HEK293 (cell line): Measurements from ENCODE around the gene EVC.

ENCODE experiments used
- CTCF ChIA-PET: fragments of 350-600 bp; formaldehyde crosslinking; extraction: SDS; loops from one replicate; lab custom pipeline; 2021; ENCODE audit warnings: antibody characterized with exemption; lab: Yijun Ruan, JAX
- POLR2A ChIA-PET: fragments of 300-600 bp; formaldehyde crosslinking; extraction: SDS; loops from one replicate; lab custom pipeline; 2020; ENCODE audit warnings: antibody characterized with exemption, inconsistent platforms; lab: Yijun Ruan, JAX
- H3K27ac ChIP-seq: fragments of 200-500 bp; sonication (Bioruptor generic); 2 replicates; pipeline ENCODE4 v1.5.1; 2014; ENCODE audit warnings: low read depth, low read length, control low read depth, inconsistent platforms; ENCODE audit errors: extremely low read depth
- H3K36me3 ChIP-seq, 2 experiments: fragments of 200-500 bp in 1 of 2; sonication (Bioruptor generic) in 1 of 2; 1 replicate in 1 of 2; 2 replicates in 1 of 2; pipeline ENCODE4 v1.5.1; 2014 to 2017; ENCODE audit warnings: inconsistent platforms in 2 of 2, low read length in 2 of 2; ENCODE audit not compliant: control insufficient read depth in 2 of 2, insufficient read depth in 1 of 2
- H3K4me1 ChIP-seq: fragments of 200-500 bp; sonication (Bioruptor generic); 2 replicates; pipeline ENCODE4 v1.5.1; 2014; ENCODE audit warnings: mild to moderate bottlenecking, low read length, inconsistent platforms; ENCODE audit not compliant: control insufficient read depth, insufficient read depth
- H3K4me3 ChIP-seq: 2 replicates; pipeline ENCODE4 v1.5.1; 2011; ENCODE audit warnings: low read depth, mild to moderate bottlenecking, control low read depth, low read length, moderate library complexity
- H3K9me3 ChIP-seq: fragments of 200-500 bp; sonication (Bioruptor generic); 2 replicates; pipeline ENCODE4 v1.5.1; 2014; ENCODE audit warnings: low read depth, low read length, inconsistent platforms; ENCODE audit not compliant: control insufficient read depth, insufficient read depth
- ZBTB21 ChIP-seq: fragments of 450-650 bp; formaldehyde crosslinking; IDR thresholded peaks from 2 replicates; pipeline ENCODE4 v1.5.1; 2017; ENCODE audit warnings: missing biosample characterization, missing genetic modification characterization
- ZNF16 ChIP-seq: fragments of 450-650 bp; formaldehyde crosslinking; IDR thresholded peaks from 2 replicates; pipeline ENCODE4 v1.5.1; 2016; ENCODE audit warnings: low read depth, missing biosample characterization, missing genetic modification characterization
- ZNF174 ChIP-seq: fragments of 450-650 bp; formaldehyde crosslinking; IDR thresholded peaks from 2 replicates; pipeline ENCODE4 v1.5.0; 2017; ENCODE audit warnings: missing biosample characterization, mild to moderate bottlenecking, missing genetic modification characterization
- ZNF239 ChIP-seq: fragments of 450-650 bp; formaldehyde crosslinking; IDR thresholded peaks from 2 replicates; pipeline ENCODE4 v1.5.1; 2016; ENCODE audit warnings: missing biosample characterization, missing genetic modification characterization
- ZNF350 ChIP-seq: fragments of 450-650 bp; formaldehyde crosslinking; IDR thresholded peaks from 2 replicates; pipeline ENCODE4 v1.5.0; 2017; ENCODE audit warnings: missing biosample characterization, mild to moderate bottlenecking, missing genetic modification characterization
- ZNF501 ChIP-seq: fragments of 450-650 bp; formaldehyde crosslinking; IDR thresholded peaks from 2 replicates; pipeline ENCODE4 v1.5.1; 2016; ENCODE audit warnings: missing biosample characterization, missing genetic modification characterization
- ZNF610 ChIP-seq: fragments of 450-650 bp; formaldehyde crosslinking; IDR thresholded peaks from 2 replicates; pipeline ENCODE4 v1.5.1; 2016; ENCODE audit warnings: missing biosample characterization, missing genetic modification characterization, borderline replicate concordance
- ZNF629 ChIP-seq: fragments of 450-650 bp; formaldehyde crosslinking; IDR thresholded peaks from 2 replicates; pipeline ENCODE4 v1.5.1; 2017; ENCODE audit warnings: missing biosample characterization, missing genetic modification characterization
- ZNF677 ChIP-seq: fragments of 450-650 bp; IDR thresholded peaks from 2 replicates; pipeline ENCODE4 v1.5.0; 2018; ENCODE audit warnings: missing biosample characterization, mild to moderate bottlenecking, missing genetic modification characterization, moderate library complexity
- ZNF76 ChIP-seq: fragments of 450-650 bp; formaldehyde crosslinking; IDR thresholded peaks from 2 replicates; pipeline ENCODE4; 2016; ENCODE audit warnings: low read depth, missing biosample characterization, missing genetic modification characterization, borderline replicate concordance
- TF ChIP-seq, protein P1 (sequence below): fragments of 450-650 bp; formaldehyde crosslinking; IDR thresholded peaks from 2 replicates; pipeline ENCODE4 v1.5.0; 2017; ENCODE audit warnings: missing biosample characterization, missing genetic modification characterization, borderline replicate concordance
- TF ChIP-seq, protein P2 (sequence below): fragments of 450-650 bp; formaldehyde crosslinking; IDR thresholded peaks from 2 replicates; pipeline ENCODE4 v1.5.1; 2016; ENCODE audit warnings: missing biosample characterization, missing genetic modification characterization, borderline replicate concordance
- TF ChIP-seq, protein P3 (sequence below): fragments of 450-650 bp; formaldehyde crosslinking; conservative IDR thresholded peaks from 2 replicates; pipeline ENCODE4 v1.5.1; 2016; ENCODE audit warnings: low read depth, missing biosample characterization, missing genetic modification characterization
- TF ChIP-seq, protein P4 (sequence below): fragments of 450-650 bp; formaldehyde crosslinking; IDR thresholded peaks from 2 replicates; pipeline ENCODE4 v1.5.1; 2016; ENCODE audit warnings: missing biosample characterization, missing genetic modification characterization
- TF ChIP-seq, protein P5 (sequence below): fragments of 450-650 bp; formaldehyde crosslinking; IDR thresholded peaks from 2 replicates; pipeline ENCODE4 v1.5.1; 2016; ENCODE audit warnings: missing biosample characterization, missing genetic modification characterization
- TF ChIP-seq, protein P6 (sequence below): fragments of 450-650 bp; formaldehyde crosslinking; IDR thresholded peaks from 2 replicates; pipeline ENCODE4 v1.5.1; 2016; ENCODE audit warnings: missing biosample characterization, missing genetic modification characterization

The EVC gene

DNA sequence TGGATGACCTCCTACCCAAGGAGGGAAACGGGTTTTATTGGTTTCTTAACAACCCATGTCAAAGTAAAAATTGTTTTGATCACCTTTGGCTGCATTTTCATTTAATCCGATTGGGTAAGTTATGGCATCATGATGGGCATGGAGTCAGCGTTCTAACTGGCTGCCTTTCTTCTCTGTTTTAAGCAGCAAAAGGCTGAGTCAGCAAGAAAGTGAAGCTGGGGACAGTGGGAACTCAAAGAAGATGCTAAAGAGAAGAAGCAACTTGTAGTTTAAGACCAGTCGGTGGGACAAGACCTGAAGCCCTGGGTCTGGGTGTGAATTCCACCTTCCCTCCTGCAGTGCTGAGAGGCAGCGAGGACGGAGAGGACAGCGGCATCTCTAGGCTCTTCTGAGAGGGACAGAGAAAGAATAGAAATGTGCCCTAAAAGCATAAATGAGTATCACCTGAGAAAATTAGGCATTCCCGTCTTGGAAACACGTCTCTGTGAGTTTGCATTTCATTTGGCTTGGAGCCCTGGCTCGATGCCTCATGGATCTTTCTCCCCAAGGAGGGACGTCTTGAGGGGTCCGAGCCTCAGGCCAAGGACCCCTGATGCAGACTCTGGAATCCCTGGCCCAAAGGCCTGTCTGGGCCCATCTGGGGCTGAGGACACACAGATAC is 99.9 kb downstream of the EVC start:
- POLR2A ChIA-PET: no interaction called here
- TF ChIP-seq, protein P1, sequence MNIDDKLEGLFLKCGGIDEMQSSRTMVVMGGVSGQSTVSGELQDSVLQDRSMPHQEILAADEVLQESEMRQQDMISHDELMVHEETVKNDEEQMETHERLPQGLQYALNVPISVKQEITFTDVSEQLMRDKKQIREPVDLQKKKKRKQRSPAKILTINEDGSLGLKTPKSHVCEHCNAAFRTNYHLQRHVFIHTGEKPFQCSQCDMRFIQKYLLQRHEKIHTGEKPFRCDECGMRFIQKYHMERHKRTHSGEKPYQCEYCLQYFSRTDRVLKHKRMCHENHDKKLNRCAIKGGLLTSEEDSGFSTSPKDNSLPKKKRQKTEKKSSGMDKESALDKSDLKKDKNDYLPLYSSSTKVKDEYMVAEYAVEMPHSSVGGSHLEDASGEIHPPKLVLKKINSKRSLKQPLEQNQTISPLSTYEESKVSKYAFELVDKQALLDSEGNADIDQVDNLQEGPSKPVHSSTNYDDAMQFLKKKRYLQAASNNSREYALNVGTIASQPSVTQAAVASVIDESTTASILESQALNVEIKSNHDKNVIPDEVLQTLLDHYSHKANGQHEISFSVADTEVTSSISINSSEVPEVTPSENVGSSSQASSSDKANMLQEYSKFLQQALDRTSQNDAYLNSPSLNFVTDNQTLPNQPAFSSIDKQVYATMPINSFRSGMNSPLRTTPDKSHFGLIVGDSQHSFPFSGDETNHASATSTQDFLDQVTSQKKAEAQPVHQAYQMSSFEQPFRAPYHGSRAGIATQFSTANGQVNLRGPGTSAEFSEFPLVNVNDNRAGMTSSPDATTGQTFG (tag by site-specific recombination): no peak
- TF ChIP-seq ZNF501: no peak
- TF ChIP-seq, protein P2, sequence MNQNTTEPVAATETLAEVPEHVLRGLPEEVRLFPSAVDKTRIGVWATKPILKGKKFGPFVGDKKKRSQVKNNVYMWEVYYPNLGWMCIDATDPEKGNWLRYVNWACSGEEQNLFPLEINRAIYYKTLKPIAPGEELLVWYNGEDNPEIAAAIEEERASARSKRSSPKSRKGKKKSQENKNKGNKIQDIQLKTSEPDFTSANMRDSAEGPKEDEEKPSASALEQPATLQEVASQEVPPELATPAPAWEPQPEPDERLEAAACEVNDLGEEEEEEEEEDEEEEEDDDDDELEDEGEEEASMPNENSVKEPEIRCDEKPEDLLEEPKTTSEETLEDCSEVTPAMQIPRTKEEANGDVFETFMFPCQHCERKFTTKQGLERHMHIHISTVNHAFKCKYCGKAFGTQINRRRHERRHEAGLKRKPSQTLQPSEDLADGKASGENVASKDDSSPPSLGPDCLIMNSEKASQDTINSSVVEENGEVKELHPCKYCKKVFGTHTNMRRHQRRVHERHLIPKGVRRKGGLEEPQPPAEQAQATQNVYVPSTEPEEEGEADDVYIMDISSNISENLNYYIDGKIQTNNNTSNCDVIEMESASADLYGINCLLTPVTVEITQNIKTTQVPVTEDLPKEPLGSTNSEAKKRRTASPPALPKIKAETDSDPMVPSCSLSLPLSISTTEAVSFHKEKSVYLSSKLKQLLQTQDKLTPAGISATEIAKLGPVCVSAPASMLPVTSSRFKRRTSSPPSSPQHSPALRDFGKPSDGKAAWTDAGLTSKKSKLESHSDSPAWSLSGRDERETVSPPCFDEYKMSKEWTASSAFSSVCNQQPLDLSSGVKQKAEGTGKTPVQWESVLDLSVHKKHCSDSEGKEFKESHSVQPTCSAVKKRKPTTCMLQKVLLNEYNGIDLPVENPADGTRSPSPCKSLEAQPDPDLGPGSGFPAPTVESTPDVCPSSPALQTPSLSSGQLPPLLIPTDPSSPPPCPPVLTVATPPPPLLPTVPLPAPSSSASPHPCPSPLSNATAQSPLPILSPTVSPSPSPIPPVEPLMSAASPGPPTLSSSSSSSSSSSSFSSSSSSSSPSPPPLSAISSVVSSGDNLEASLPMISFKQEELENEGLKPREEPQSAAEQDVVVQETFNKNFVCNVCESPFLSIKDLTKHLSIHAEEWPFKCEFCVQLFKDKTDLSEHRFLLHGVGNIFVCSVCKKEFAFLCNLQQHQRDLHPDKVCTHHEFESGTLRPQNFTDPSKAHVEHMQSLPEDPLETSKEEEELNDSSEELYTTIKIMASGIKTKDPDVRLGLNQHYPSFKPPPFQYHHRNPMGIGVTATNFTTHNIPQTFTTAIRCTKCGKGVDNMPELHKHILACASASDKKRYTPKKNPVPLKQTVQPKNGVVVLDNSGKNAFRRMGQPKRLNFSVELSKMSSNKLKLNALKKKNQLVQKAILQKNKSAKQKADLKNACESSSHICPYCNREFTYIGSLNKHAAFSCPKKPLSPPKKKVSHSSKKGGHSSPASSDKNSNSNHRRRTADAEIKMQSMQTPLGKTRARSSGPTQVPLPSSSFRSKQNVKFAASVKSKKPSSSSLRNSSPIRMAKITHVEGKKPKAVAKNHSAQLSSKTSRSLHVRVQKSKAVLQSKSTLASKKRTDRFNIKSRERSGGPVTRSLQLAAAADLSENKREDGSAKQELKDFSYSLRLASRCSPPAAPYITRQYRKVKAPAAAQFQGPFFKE (tag by site-specific recombination): no peak
- TF ChIP-seq ZNF610 (tag by site-specific recombination): no peak
- no peak for TF ChIP-seq ZBTB21 (tag by site-specific recombination)
- no peak for TF ChIP-seq ZNF174
- TF ChIP-seq ZNF677 (tag by site-specific recombination): no peak
- no peak for TF ChIP-seq ZNF16
- TF ChIP-seq ZNF239 (tag by site-specific recombination): no peak
- no peak for TF ChIP-seq ZNF350 (tag by site-specific recombination)
- no peak for TF ChIP-seq ZNF76 (tag by site-specific recombination)
- TF ChIP-seq, protein P3, sequence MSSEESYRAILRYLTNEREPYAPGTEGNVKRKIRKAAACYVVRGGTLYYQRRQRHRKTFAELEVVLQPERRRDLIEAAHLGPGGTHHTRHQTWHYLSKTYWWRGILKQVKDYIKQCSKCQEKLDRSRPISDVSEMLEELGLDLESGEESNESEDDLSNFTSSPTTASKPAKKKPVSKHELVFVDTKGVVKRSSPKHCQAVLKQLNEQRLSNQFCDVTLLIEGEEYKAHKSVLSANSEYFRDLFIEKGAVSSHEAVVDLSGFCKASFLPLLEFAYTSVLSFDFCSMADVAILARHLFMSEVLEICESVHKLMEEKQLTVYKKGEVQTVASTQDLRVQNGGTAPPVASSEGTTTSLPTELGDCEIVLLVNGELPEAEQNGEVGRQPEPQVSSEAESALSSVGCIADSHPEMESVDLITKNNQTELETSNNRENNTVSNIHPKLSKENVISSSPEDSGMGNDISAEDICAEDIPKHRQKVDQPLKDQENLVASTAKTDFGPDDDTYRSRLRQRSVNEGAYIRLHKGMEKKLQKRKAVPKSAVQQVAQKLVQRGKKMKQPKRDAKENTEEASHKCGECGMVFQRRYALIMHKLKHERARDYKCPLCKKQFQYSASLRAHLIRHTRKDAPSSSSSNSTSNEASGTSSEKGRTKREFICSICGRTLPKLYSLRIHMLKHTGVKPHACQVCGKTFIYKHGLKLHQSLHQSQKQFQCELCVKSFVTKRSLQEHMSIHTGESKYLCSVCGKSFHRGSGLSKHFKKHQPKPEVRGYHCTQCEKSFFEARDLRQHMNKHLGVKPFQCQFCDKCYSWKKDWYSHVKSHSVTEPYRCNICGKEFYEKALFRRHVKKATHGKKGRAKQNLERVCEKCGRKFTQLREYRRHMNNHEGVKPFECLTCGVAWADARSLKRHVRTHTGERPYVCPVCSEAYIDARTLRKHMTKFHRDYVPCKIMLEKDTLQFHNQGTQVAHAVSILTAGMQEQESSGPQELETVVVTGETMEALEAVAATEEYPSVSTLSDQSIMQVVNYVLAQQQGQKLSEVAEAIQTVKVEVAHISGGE (tag by site-specific recombination): no peak
- TF ChIP-seq, protein P4, sequence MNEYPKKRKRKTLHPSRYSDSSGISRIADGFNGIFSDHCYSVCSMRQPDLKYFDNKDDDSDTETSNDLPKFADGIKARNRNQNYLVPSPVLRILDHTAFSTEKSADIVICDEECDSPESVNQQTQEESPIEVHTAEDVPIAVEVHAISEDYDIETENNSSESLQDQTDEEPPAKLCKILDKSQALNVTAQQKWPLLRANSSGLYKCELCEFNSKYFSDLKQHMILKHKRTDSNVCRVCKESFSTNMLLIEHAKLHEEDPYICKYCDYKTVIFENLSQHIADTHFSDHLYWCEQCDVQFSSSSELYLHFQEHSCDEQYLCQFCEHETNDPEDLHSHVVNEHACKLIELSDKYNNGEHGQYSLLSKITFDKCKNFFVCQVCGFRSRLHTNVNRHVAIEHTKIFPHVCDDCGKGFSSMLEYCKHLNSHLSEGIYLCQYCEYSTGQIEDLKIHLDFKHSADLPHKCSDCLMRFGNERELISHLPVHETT (tag by site-specific recombination): no peak
- TF ChIP-seq ZNF629 (tag by site-specific recombination): no peak
- TF ChIP-seq, protein P5, sequence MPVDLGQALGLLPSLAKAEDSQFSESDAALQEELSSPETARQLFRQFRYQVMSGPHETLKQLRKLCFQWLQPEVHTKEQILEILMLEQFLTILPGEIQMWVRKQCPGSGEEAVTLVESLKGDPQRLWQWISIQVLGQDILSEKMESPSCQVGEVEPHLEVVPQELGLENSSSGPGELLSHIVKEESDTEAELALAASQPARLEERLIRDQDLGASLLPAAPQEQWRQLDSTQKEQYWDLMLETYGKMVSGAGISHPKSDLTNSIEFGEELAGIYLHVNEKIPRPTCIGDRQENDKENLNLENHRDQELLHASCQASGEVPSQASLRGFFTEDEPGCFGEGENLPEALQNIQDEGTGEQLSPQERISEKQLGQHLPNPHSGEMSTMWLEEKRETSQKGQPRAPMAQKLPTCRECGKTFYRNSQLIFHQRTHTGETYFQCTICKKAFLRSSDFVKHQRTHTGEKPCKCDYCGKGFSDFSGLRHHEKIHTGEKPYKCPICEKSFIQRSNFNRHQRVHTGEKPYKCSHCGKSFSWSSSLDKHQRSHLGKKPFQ (tag by site-specific recombination): no peak
- TF ChIP-seq, protein P6, sequence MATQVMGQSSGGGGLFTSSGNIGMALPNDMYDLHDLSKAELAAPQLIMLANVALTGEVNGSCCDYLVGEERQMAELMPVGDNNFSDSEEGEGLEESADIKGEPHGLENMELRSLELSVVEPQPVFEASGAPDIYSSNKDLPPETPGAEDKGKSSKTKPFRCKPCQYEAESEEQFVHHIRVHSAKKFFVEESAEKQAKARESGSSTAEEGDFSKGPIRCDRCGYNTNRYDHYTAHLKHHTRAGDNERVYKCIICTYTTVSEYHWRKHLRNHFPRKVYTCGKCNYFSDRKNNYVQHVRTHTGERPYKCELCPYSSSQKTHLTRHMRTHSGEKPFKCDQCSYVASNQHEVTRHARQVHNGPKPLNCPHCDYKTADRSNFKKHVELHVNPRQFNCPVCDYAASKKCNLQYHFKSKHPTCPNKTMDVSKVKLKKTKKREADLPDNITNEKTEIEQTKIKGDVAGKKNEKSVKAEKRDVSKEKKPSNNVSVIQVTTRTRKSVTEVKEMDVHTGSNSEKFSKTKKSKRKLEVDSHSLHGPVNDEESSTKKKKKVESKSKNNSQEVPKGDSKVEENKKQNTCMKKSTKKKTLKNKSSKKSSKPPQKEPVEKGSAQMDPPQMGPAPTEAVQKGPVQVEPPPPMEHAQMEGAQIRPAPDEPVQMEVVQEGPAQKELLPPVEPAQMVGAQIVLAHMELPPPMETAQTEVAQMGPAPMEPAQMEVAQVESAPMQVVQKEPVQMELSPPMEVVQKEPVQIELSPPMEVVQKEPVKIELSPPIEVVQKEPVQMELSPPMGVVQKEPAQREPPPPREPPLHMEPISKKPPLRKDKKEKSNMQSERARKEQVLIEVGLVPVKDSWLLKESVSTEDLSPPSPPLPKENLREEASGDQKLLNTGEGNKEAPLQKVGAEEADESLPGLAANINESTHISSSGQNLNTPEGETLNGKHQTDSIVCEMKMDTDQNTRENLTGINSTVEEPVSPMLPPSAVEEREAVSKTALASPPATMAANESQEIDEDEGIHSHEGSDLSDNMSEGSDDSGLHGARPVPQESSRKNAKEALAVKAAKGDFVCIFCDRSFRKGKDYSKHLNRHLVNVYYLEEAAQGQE (tag by site-specific recombination): no peak

More for the DNA sequence above, 99.9 kb downstream of the EVC start:
- Histone ChIP-seq H3K4me1 (no peaks in the 10 kb centered on the region), H3K4me3 (no peak overlapping the region), H3K27ac (no peak overlapping the region), H3K36me3 (peaks cover 0 to 75% of the 10 kb centered on the region in 2 experiments; a peak in 2 of 3 replicates), H3K9me3 (no peaks in the 10 kb centered on the region)
- CTCF ChIA-PET: no interaction called here
